HG03159 (cell line): ENCODE results near the gene SULF2.
"Not testable (repeated sequence)": the region's sequence is repeated elsewhere in the genome, so short reads cannot be mapped to it uniquely, and the experiment has no call there.

Source experiments
- ATAC-seq: cut with Tn5 transposase; IDR thresholded peaks from one replicate; pipeline ENCODE4 v1.9.1; 2021; ENCODE audit warnings: mild to moderate bottlenecking, moderate library complexity; ENCODE audit not compliant: unreplicated experiment

The SULF2 gene

GRCh38 chr20:47805951-47806350 lies 20.7 kb upstream of the SULF2 start:
- ATAC-seq: no peak

- not testable (repeated sequence) for ATAC-seq
Observed at GRCh38 chr20:47804972-47805371, 19.7 kb upstream of the SULF2 start.

- not testable (repeated sequence) for ATAC-seq
Observed at GRCh38 chr20:47804224-47804825, 19.0 kb upstream of the SULF2 start.

- no peak for ATAC-seq
Observed at GRCh38 chr20:47802975-47803374, 17.7 kb upstream of the SULF2 start.

DNA sequence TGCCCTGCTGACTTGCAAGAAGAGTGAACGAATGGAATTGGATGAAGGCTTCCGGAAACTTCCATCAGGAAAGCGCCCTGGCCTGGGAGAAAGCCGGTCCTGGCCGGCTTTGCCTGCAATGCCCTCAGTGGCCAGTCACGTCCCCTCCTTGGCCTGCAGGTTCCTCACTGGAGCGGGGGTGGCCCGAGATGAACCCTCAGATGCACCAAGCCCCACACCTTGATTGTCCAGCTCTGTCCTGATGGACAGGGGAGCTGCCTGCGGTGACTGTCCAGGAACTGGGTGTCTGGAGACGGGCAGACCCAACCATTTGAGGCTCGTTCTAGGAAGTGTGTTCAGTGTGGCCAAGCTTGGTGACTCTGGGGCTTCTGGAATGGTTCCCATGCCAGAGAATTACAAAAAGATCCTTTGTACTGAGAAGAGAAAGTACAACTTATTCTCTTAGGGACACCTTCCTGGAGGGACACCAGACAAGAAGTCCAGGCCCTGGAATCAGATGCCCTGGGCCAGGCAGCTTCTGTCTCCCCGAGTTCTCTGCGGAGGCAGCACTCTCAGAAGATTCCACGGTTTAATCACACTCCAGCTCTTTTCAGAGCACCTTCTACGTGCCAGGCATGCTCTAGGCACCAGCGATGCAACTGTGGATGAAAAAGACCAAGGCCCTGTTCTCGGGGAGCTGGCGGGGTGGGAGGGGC lies 17.1 kb upstream of the SULF2 start:
- no peak for ATAC-seq

DNA sequence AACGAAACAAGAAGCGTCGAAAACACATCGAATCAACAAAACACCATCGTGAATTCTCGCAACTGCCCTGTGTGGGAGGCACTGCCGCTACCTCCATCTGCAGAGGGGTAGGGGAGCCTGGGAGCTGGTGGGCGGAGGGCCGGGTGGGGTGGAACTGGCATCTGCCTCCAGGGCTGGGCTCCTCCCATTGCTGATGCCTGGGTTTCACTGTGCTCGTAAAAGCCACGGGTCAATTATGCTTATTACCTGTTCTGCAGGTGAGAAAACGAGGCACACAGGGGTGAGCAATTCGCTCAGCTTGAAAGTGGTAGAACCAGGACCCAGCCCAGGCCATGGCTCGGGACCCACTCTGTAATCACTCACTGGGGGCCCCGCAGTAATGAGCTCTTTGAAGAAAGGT lies 16.5 kb upstream of the SULF2 start:
- ATAC-seq: no peak

DNA sequence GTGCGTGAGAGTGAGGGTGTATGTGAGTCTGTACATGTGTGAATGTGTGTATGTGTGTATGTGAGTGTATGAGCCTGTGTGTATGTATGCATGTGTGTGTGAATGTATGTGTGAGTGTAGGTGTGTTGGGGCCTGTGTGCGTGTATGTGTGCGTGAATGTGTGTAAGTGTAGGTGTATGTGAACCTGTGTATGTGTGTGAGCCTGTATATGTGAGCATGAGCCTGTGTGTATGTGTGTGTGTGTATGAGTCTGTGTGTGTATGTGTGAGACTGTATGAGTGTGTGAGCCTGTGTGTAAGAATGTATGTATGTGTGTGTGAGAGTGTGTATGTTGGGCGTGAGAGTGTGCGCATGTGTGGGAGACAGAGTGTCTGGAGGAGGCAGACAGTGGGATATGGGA lies 15.8 kb upstream of the SULF2 start:
- no peak for ATAC-seq

DNA sequence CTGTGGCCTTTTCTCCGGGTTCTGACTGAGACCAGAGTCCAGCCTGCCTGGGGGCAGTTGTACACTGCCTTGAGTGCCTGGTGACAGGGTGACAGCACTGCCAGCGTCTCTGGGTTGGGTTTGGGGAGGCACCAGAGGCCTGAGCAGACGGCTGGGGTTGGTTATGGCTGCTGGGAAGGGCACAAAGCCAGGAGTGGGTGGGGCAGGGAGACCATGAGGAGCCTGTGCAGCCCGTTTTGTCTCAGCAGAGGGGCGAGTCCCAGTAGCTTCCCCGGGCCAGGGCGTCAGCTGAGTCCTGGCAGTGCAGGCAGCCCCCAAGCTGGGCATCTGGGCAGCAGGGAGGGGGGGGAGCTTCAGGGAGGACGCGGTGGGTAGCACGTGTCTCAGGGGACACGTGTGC lies 15.3 kb upstream of the SULF2 start:
- ATAC-seq: no peak

DNA sequence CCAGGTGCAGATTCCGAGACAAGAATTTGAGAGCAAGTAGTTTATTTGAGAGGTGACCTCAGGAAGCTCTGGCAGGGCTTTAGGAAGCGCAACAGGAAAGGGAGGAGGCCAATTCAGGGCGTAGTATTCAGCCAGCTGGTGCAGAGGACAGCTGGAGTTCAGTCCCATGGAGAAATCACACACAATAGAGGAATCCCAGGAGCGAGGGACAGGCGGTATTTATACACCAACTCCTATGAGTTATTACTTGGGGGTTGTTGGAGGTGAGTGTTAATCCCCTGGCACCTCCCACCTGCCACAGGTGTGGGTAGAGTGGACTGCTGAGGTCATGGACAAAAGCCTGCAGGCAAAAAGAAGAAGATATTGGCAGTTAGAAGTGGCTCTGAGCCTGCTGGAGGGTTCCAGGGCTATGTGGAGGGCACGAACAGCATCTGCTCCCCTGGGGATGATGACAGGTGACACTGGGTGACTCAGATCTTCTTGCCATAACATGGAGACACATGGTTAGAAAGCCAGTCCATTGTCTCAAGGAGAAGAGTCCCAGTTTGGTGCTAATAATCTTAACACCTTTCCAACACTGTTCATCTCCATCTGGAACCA lies 13.9 kb upstream of the SULF2 start:
- no peak for ATAC-seq

GRCh38 chr20:47796971-47797370 lies 11.7 kb upstream of the SULF2 start:
- ATAC-seq: no peak

GRCh38 chr20:47795214-47795907 lies 10.1 kb upstream of the SULF2 start:
- ATAC-seq: no peak

GRCh38 chr20:47794264-47794663 lies 9.0 kb upstream of the SULF2 start:
- not testable (repeated sequence) for ATAC-seq

GRCh38 chr20:47792021-47792618 lies 6.8 kb upstream of the SULF2 start:
- no peak for ATAC-seq

DNA sequence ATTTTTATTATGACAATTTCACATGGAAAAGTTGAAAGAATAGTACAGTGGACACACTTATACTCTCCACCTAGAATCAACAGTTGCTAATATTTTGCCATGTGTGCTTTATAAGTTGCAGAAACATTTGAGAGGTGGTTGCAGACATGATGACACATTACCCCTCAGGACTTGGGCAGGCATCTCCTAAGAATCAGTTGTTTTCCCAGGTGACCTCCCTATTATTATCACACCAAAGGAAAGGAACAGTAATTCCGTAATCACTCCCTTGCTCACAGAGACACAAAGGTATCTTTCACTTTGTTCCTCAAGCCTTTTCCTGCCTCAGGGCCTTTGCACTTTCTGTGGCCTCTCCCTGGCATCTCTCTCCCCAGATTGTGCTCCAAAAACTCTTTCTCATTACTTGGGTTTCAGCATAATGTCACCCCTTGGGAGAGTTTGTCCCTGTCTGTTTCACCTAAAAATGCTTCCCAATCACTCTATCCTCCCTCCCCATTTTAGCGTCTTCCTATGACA lies 5.9 kb upstream of the SULF2 start:
- ATAC-seq: no peak

DNA sequence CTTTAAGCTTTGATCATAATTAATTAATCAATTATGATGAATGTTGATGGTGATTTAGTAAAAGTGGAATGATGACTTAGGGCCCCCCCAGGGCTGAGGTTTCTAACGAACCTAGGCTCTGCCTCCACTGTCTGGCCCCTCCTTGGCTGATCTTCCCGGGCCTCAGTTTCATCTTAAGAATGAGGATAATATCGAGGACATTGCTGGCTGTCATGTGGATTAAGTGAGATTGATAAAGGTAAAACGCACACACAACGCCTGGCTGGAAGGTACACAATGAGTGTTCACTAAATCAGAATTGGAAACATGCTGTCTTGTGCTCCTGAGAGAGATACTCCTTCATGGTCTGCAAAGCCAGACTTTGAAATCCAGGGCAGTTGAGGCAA lies 5.3 kb upstream of the SULF2 start:
- ATAC-seq: no peak

GRCh38 chr20:47789764-47790579 lies 4.7 kb upstream of the SULF2 start:
- ATAC-seq: no peak

DNA sequence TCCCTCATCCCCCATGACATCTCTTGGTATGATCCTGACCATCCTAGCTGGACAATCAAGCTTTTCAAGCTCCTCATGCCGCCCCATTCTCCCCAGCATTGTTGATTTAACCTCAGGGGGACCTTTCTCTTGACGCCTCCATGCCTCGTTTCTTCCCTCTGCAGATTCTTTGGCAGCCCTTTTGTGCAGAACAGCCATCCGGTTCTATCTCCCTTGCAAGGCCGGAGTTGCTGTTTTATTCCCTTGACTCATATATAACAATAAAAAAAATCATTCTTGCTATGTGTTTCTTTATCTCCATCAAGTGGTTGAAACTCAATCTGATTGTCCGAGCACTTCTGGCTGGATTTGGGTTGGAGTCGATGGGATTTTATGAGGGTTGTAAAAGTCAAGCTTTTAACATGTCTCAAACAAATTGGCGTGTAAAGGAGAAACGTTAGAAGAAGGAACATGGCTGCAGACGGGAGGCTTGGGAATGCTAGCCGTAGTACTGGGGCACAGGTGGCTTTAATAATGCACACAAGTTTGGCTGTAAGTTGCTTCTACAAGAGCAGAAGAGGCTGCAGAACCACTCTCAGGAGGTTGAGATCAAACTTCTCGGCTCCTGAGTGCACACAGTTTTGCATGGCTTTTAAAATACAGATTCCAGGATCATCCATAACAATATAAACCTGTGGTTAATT lies 3.9 kb upstream of the SULF2 start:
- ATAC-seq: no peak

GRCh38 chr20:47788741-47789080 lies 3.4 kb upstream of the SULF2 start:
- no peak for ATAC-seq

DNA sequence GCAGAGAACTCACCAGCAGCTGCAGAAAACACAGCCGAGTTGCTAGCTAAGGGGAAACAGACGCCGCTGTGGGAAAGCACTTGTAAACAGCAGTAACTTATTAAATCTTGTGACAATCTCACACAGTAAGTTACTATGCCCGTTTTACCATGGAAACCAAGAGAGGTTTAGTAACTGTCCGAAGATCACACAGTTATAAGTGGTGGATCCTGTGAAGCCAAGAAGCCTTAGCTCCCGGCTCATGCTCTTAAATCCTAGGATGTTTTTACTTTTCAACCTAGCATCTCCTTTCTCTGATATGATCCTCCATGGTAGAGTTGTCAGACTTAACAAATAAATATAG lies 1.5 kb upstream of the SULF2 start:
- no peak for ATAC-seq
